WERI-Rb-1 (cell line): ENCODE results near the gene GPHN.

Experiments
- DNase-seq: peaks from one replicate; pipeline ENCODE4 v3.0.0-alpha.2; 2020
- H3K27ac ChIP-seq: fragments of 250-450 bp; sonication (Bioruptor Pico); 2 replicates; pipeline ENCODE4 v1.5.1; 2020; ENCODE audit warnings: mild to moderate bottlenecking, moderate library complexity
- H3K27me3 ChIP-seq: fragments of 250-450 bp; sonication (Bioruptor Pico); 2 replicates; pipeline ENCODE4 v1.5.1; 2021; ENCODE audit warnings: mild to moderate bottlenecking, low read depth, moderate library complexity; ENCODE audit not compliant: insufficient read depth, severe bottlenecking
- H3K36me3 ChIP-seq: fragments of 250-450 bp; sonication (Bioruptor Pico); 2 replicates; pipeline ENCODE4 v1.5.1; 2020; ENCODE audit warnings: mild to moderate bottlenecking, moderate library complexity
- H3K4me3 ChIP-seq: 2 replicates; pipeline ENCODE4 v1.5.1; 2011; ENCODE audit warnings: low read depth, mild to moderate bottlenecking, control low read depth, low read length
- H3K9me3 ChIP-seq: fragments of 250-450 bp; sonication (Bioruptor Pico); 2 replicates; pipeline ENCODE4 v1.5.1; 2021; ENCODE audit warnings: mild to moderate bottlenecking, moderate library complexity; ENCODE audit not compliant: severe bottlenecking
- TF ChIP-seq, protein P1 (sequence below): IDR thresholded peaks from 2 replicates; pipeline ENCODE4 v1.5.1; 2011; ENCODE audit warnings: low read depth, mild to moderate bottlenecking, control low read depth, inconsistent platforms, low read length

GPHN gene

DNA sequence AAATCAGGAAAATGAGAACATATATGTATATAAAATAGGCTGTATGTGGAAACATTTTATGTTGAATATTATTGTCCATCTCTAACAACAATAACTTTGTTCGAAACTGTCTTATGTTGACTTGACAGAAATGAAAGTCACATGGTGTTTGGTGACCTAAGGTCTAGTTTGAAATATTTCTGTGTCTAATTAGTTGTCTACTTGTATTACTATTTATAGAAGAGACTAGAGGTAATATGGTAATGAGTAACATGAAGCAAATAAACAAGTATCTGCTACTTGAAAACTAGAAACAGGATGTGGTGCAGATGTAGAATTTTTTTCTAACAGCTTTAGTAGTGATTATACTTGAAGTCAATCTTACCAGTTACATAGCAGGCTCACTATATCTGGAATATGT is 3.9 kb downstream of the GPHN start:
- H3K36me3 ChIP-seq, result peaks cover 3% of the 10 kb centered on the region; the same call in 1 of the 2 replicates
- H3K27ac ChIP-seq, result no peak overlapping the region
- no peaks in the 10 kb centered on the region for H3K27me3 ChIP-seq
- H3K9me3 ChIP-seq, result no peaks in the 10 kb centered on the region
- H3K4me3 ChIP-seq, result no peak overlapping the region
- DNase-seq, result no peak
- TF ChIP-seq, protein P1, sequence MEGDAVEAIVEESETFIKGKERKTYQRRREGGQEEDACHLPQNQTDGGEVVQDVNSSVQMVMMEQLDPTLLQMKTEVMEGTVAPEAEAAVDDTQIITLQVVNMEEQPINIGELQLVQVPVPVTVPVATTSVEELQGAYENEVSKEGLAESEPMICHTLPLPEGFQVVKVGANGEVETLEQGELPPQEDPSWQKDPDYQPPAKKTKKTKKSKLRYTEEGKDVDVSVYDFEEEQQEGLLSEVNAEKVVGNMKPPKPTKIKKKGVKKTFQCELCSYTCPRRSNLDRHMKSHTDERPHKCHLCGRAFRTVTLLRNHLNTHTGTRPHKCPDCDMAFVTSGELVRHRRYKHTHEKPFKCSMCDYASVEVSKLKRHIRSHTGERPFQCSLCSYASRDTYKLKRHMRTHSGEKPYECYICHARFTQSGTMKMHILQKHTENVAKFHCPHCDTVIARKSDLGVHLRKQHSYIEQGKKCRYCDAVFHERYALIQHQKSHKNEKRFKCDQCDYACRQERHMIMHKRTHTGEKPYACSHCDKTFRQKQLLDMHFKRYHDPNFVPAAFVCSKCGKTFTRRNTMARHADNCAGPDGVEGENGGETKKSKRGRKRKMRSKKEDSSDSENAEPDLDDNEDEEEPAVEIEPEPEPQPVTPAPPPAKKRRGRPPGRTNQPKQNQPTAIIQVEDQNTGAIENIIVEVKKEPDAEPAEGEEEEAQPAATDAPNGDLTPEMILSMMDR, result no peak

DNA sequence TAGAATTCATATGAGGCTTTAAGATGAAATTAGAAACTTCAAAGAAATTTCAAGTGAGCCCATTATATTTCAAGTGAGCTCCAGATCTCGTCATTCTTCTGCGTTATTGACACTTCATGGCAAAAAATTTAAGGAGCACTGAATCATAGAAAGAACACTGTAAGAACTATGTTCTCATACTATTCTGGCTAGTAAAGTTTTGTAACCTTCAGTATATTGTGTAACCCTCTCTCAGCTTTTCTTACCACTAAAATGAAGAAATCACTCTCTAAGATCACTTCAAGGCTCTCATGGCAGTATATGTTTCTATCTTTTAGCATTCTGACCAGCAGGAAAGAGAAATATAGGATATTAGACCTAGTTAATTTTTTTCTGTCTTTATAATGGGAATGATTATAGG is 6.3 kb downstream of the GPHN start:
- TF ChIP-seq, protein P1, result no peak
- no peak for DNase-seq
- Histone ChIP-seq H3K9me3 (peaks cover 4% of the 10 kb centered on the region), H3K27ac (no peak overlapping the region), H3K27me3 (no peaks in the 10 kb centered on the region), H3K36me3 (no peaks in the 10 kb centered on the region), H3K4me3 (no peak overlapping the region)

DNA sequence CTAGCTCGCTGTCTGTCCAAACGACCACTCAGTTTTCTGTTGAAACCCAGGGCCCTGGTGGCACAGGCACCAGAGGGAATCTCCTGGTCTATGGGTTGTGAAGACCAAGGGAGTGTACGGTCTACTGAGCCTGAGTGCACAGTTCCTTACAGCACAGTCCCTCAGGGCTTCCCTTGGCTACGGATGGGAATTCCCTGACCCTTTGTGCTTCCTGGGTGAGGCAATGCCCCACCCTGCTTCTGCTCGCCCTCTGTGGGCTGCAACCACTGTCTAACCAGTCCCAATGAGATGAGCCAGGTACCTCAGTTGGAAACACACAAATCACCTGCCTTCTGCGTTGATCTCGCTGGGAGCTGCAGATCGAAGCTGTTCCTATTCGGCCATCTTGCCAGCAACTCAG is 22.6 kb downstream of the GPHN start:
- Histone ChIP-seq H3K27me3 (no peaks in the 10 kb centered on the region), H3K27ac (no peak overlapping the region), H3K36me3 (no peaks in the 10 kb centered on the region), H3K9me3 (no peaks in the 10 kb centered on the region), H3K4me3 (no peak overlapping the region)
- DNase-seq, result no peak
- TF ChIP-seq, protein P1, result no peak

DNA sequence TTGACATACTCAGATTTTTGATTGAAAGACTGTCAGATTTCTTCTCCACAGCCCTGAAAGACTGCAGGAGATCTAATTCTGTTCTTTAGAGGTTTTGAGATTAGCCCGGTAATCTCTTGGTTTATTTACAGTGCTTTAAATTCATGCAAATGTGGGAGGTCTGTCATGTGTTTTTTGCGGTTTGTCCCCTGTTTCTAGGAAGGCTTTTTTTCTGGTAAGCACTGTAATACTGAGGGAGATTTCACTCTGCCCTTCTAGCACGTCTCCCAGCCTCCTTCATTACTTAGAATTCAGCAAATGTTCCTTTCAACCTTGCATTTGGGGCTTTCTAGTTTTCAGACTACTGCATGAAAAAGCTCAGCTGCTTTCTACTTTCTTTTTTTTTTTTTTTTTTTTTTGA is 31.1 kb downstream of the GPHN start:
- Histone ChIP-seq H3K27ac (no peak overlapping the region), H3K9me3 (no peaks in the 10 kb centered on the region), H3K36me3 (0 out of 2 replicates have a peak, but pooled peaks cover 3% of the 10 kb centered on the region), H3K27me3 (no peaks in the 10 kb centered on the region), H3K4me3 (no peak overlapping the region)
- no peak for DNase-seq
- TF ChIP-seq, protein P1, result no peak

DNA sequence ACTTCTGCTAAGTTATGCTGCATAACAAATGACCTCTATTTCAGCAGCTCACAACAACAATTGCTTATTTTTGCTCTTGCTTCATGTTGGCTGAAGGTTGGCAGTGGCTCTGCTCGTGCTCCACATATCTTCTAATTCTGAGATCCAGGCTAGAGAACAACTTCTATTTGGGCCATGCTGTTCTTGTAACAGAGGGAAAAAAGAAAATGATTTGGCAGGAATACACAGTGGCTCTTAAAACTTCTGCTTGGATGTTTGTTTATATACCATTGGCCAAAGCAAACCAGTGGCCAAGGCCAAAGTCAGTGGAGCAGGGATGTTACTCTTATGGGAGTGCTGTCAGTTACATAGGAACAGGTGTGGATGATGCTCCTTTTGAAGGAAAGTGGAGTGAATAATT is 32.1 kb downstream of the GPHN start:
- H3K4me3 ChIP-seq, result no peak overlapping the region
- no peak overlapping the region for H3K27ac ChIP-seq
- 0 out of 2 replicates have a peak, but pooled peaks cover 3% of the 10 kb centered on the region for H3K36me3 ChIP-seq
- TF ChIP-seq, protein P1, result no peak
- H3K9me3 ChIP-seq, result no peaks in the 10 kb centered on the region
- DNase-seq, result no peak
- H3K27me3 ChIP-seq, result no peaks in the 10 kb centered on the region

DNA sequence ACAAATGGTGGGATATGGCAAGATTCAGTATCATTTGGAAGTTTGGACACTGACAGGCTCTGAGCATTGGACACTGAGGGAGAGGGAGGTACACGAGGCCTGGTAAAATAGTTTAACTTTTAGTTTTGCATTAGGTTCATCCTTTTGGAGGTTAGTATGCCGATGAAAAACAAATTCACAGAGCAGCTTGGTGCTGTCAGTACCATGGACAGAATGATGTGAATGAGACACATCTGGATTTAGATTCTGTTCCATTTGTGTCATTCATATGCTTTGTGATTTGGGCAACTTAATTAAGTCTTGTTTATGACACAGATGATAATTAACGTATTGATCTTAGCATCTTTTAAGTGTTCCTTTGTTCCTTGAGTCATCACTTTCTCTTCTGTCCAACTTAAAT is 33.7 kb downstream of the GPHN start:
- no peak for DNase-seq
- H3K36me3 ChIP-seq, result 0 out of 2 replicates have a peak, but pooled peaks cover 3% of the 10 kb centered on the region
- no peaks in the 10 kb centered on the region for H3K27me3 ChIP-seq
- TF ChIP-seq, protein P1, result no peak
- H3K4me3 ChIP-seq, result no peak overlapping the region
- no peaks in the 10 kb centered on the region for H3K9me3 ChIP-seq
- no peak overlapping the region for H3K27ac ChIP-seq
